ENCODE data around the gene SAMM50.

DNA sequence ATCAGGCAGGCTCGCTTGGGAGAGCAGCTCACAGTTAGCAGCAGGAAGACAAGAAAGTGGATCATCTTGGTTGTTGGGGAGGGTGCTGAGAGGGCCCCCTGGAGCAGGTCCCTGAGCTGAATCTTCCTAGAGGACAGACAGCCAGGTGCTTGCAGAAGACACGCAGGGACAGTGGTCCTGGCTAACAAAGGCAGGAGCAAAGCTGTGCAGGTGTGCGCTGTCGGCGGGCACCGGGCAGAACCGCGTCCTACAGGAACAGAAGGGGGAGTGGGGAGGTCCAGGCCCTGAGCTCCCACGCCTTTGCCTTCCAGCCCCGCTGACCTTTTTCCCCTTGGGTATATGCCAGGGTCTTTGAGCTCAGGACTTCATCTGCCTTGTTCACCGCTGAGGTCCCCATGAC is 38.8 kb downstream of the SAMM50 start:
- TF ChIP-seq SIN3A (IDR thresholded peaks at IDR 0.05; ENCODE audit: low read depth), result no peak
- TF ChIP-seq, protein P1, sequence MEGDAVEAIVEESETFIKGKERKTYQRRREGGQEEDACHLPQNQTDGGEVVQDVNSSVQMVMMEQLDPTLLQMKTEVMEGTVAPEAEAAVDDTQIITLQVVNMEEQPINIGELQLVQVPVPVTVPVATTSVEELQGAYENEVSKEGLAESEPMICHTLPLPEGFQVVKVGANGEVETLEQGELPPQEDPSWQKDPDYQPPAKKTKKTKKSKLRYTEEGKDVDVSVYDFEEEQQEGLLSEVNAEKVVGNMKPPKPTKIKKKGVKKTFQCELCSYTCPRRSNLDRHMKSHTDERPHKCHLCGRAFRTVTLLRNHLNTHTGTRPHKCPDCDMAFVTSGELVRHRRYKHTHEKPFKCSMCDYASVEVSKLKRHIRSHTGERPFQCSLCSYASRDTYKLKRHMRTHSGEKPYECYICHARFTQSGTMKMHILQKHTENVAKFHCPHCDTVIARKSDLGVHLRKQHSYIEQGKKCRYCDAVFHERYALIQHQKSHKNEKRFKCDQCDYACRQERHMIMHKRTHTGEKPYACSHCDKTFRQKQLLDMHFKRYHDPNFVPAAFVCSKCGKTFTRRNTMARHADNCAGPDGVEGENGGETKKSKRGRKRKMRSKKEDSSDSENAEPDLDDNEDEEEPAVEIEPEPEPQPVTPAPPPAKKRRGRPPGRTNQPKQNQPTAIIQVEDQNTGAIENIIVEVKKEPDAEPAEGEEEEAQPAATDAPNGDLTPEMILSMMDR (IDR thresholded peaks at IDR 0.05 in 2 of 3, conservative IDR thresholded peaks at IDR 0.05 in 1 of 3; ENCODE audit: borderline replicate concordance in 1 of 3, insufficient read depth in 1 of 3, low read depth in 2 of 3, low read length in 2 of 3), result no peak
- TF ChIP-seq, protein P2, sequence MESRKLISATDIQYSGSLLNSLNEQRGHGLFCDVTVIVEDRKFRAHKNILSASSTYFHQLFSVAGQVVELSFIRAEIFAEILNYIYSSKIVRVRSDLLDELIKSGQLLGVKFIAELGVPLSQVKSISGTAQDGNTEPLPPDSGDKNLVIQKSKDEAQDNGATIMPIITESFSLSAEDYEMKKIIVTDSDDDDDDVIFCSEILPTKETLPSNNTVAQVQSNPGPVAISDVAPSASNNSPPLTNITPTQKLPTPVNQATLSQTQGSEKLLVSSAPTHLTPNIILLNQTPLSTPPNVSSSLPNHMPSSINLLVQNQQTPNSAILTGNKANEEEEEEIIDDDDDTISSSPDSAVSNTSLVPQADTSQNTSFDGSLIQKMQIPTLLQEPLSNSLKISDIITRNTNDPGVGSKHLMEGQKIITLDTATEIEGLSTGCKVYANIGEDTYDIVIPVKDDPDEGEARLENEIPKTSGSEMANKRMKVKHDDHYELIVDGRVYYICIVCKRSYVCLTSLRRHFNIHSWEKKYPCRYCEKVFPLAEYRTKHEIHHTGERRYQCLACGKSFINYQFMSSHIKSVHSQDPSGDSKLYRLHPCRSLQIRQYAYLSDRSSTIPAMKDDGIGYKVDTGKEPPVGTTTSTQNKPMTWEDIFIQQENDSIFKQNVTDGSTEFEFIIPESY (IDR thresholded peaks at IDR 0.05; ENCODE audit: extremely low read depth, insufficient replicate concordance, low read length), result no peak
- TF ChIP-seq POLR2A (IDR thresholded peaks at IDR 0.05; ENCODE audit: borderline replicate concordance, extremely low read depth, insufficient read depth, insufficient read length), result no peak
- TF ChIP-seq EGR1 (IDR thresholded peaks at IDR 0.05; ENCODE audit: low read depth), result no peak
